ENCODE measurements around the gene MESP2. TPM values are rescaled to one million over a fixed set of nuclear protein-coding genes. Genes with fewer than 3 reads are reported as not detected.

MESP2 gene
- 0.24 to 0.84 TPM (median 0.48 TPM) in 5 replicates for total RNA-seq (2022; extraction: Qiagen RNA extraction)

GRCh38 chr15:89776274-89777072 is at the start of gene MESP2:
MESP2 (plus strand) TSS chr15:89776332; CDS start chr15:89776358, 26 bp downstream.

GRCh38 chr15:89750560-89751542 is 25.3 kb upstream of the MESP2 start, which contains the start of gene MESP1:
MESP1 (minus strand) TSS chr15:89751249; CDS start chr15:89751231, 18 bp downstream.

Other genes with a start within 250 kb of the MESP2 start
- gene TICRR, start 200.9 kb upstream of the MESP2 start, total RNA-seq (2022; extraction: Qiagen RNA extraction): 10.1 to 13.7 TPM (median 11.9 TPM) in 5 replicates
- gene KIF7, start 120.9 kb upstream of the MESP2 start, total RNA-seq (2022; extraction: Qiagen RNA extraction): 3.9 to 5.1 TPM (median 4.1 TPM) in 5 replicates
- 0.05 to 0.15 TPM (median 0.12 TPM) in 4 of 5 replicates, not detected in the other for gene PLIN1, start 97.0 kb upstream of the MESP2 start, total RNA-seq (2022; extraction: Qiagen RNA extraction)
- 7.9 to 9.1 TPM (median 8.6 TPM) in 5 replicates for gene PEX11A, start 85.6 kb upstream of the MESP2 start, total RNA-seq (2022; extraction: Qiagen RNA extraction)
- 0.10 to 0.24 TPM (median 0.16 TPM) in 5 replicates for gene WDR93, start 85.5 kb upstream of the MESP2 start, total RNA-seq (2022; extraction: Qiagen RNA extraction)
- gene MESP1, start 25.1 kb upstream of the MESP2 start, total RNA-seq (2022; extraction: Qiagen RNA extraction): 1.2 to 8.5 TPM (median 6.7 TPM) in 5 replicates
- gene ANPEP, start 38.5 kb downstream of the MESP2 start, total RNA-seq (2022; extraction: Qiagen RNA extraction): 70.9 to 94.8 TPM (median 82.1 TPM) in 5 replicates
- 34.9 to 87.3 TPM (median 39.5 TPM) in 5 replicates for gene AP3S2, start 117.7 kb downstream of the MESP2 start, total RNA-seq (2022; extraction: Qiagen RNA extraction)
- 9.9 to 15.1 TPM (median 12.5 TPM) in 5 replicates for gene ARPIN, start 136.6 kb downstream of the MESP2 start, total RNA-seq (2022; extraction: Qiagen RNA extraction)
- 12.8 to 16.9 TPM (median 15.6 TPM) in 5 replicates for gene ZNF710, start 225.0 kb downstream of the MESP2 start, total RNA-seq (2022; extraction: Qiagen RNA extraction)

Measured in A549 treated with Hydrocortisone at 1 μM for 4 hours (cell line).